Non-pigmented ciliary epithelial cell (primary cell): Measurements from ENCODE around the gene TNS2.

Experiments used
- DNase-seq: peaks from one replicate; pipeline ENCODE4 v3.0.0-alpha.2; 2010; ENCODE audit warnings: low read depth

The TNS2 gene

GRCh38 chr12:53068811-53069585, 19.1 kb downstream of the TNS2 start:
- no peak for DNase-seq

- no peak for DNase-seq
Measured at GRCh38 chr12:53069621-53070410, 20.0 kb downstream of the TNS2 start.

- no peak for DNase-seq
Measured at GRCh38 chr12:53070877-53071492, 21.1 kb downstream of the TNS2 start.

- no peak for DNase-seq
Measured at GRCh38 chr12:53071591-53072551, 22.0 kb downstream of the TNS2 start.

GRCh38 chr12:53073881-53074280, 24.0 kb downstream of the TNS2 start:
- no peak for DNase-seq

GRCh38 chr12:53074283-53074998, 24.6 kb downstream of the TNS2 start:
- no peak for DNase-seq

DNA sequence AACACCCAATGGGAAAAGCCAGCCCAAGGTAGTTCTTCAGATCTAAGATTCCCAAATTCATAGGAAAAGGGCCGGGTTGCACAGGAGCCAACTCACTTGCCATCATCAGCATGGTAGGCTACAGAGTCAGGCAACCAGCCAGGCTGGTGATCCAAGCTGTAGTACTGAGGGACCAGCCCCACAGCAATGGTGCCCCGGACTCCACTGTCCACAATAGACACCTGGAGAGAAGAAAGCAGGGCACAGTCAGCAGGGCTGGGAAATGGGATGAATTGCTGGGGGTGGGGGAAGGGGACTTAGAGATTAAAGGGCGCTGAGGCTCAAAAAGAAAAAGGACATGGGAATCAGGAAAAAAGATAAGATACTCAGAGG, 25.1 kb downstream of the TNS2 start:
- DNase-seq = no peak

DNA sequence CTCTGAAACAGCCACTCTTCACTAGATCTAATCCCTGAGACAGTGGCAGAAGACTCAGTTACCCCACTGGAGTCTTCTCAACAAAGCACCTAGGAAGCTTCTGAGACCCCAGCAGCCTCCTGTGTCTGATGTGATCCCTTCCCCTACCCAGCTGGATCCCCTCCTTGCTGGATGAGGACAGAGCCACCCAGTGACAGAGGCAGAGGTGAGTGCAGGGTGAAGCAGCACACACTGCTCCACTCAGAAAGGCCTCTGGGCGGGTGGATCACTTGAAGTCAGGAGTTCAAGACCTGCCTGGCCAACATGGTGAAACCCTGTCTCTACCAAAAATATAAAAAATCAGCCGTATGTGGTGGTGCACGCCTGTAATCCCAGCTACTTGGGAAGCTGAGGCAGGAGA, 26.6 kb downstream of the TNS2 start:
- DNase-seq = no peak

- DNase-seq = no peak
Measured at GRCh38 chr12:53077030-53077429, 27.2 kb downstream of the TNS2 start.

- no peak for DNase-seq
Measured at GRCh38 chr12:53078425-53079225, 28.8 kb downstream of the TNS2 start.

- DNase-seq = peak; percentile 76
Measured at GRCh38 chr12:53079226-53080117, 29.6 kb downstream of the TNS2 start, which contains the start of gene SPRYD3. SPRYD3 (minus strand) TSS chr12:53079390; CDS start chr12:53079333, 57 bp downstream.

GRCh38 chr12:53082637-53083175, 32.8 kb downstream of the TNS2 start:
- no peak for DNase-seq

- DNase-seq = no peak
Measured at GRCh38 chr12:53086361-53086760, 36.5 kb downstream of the TNS2 start.

- DNase-seq = no peak
Measured at GRCh38 chr12:53090105-53090504, 40.2 kb downstream of the TNS2 start.

DNA sequence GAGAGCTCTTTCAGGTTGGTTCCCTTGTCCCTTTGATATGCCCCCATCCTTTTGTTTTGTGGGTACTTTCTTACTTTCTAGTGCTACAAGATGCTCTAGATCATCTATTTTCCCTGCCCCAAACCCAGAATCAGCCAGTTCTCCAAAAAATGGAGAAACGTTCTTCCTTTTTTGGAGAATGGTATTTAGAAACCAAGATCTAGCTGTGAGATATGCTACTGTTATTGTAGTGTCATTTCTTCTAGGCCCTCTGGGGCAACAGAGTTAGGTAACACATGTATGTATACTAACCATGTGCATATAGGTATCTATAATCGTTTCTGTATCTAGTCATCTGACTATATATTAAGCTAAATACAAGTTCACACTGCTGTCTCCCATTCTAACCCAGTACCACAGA, 40.7 kb downstream of the TNS2 start:
- DNase-seq = no peak

GRCh38 chr12:53091756-53092155, 41.9 kb downstream of the TNS2 start:
- DNase-seq = no peak

DNA sequence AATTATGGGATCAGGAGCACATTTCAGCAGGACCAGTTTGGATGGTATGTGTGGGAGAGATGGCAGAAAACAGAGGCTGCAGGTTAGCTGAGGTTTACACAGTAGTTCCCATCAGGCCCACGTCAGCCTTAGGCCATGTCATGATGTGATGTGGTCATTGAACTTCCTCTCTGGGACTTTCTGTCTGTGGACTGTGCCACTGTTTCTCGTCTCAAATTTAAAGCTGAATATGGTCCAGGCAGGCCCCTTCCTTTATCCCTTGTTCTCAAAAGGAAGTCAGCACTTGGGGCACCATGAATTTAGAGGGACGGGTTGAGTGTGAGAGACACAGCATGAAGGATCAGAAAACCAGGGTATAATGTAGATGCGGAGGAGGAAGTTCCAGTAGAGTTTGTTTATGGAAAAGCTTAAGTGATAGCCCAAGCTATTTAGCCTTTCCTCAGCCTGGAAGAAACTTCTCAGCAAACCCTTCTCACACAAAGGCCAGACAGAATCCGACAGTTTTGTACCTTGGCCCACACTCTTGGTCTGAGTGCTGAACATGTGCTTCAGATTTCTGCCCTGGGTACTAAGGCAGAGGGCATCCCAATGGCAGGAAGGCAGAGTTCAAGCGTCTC, 44.0 kb downstream of the TNS2 start:
- no peak for DNase-seq

DNA sequence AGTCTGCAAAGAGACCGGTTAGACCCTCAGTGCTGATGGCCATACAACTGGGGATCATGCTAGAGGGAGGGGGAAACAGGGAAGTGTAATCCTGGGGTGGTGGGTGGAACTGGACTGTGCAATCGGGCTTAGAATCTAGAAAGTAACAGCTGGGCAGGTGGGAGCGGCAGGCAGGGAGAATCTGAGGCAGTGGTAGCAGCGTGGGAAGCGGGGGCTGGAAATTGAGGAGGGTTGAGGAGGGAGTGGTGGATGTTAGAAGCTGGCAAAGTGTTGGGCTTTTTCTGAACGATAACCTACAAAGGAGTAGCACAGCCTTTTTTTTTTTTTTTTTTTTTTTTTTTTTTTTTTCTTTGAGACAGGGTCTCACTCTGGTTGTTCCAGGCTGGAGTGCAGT, 44.5 kb downstream of the TNS2 start:
- DNase-seq = no peak
